DMS79 (cell line): ENCODE data around the gene RTP5.
"Not testable (repeated sequence)": the region's sequence is repeated elsewhere in the genome, so short reads cannot be mapped to it uniquely, and the experiment has no call there.

Experiments
- DNase-seq: peaks from one replicate; lab custom pipeline; 2025; lab: John Stamatoyannopoulos, UW

RTP5 gene

GRCh38 chr2:241902357-241902991, 32.9 kb downstream of the RTP5 start:
- no peak for DNase-seq

GRCh38 chr2:241903121-241904010, 33.8 kb downstream of the RTP5 start:
- DNase-seq = no peak

GRCh38 chr2:241904011-241904718, 34.6 kb downstream of the RTP5 start:
- DNase-seq = no peak

GRCh38 chr2:241904791-241905710, 35.5 kb downstream of the RTP5 start:
- no peak for DNase-seq

- no peak for DNase-seq
These were observed 36.3 kb downstream of the RTP5 start for GRCh38 chr2:241905716-241906377.

- not testable (repeated sequence) for DNase-seq
These were observed 36.8 kb downstream of the RTP5 start for GRCh38 chr2:241906378-241906770.

- DNase-seq = no peak
These were observed 37.5 kb downstream of the RTP5 start for GRCh38 chr2:241906826-241907570.

GRCh38 chr2:241907831-241908230, 38.3 kb downstream of the RTP5 start:
- not testable (repeated sequence) for DNase-seq

GRCh38 chr2:241908686-241909420, 39.3 kb downstream of the RTP5 start:
- no peak for DNase-seq

GRCh38 chr2:241909769-241910168, 40.2 kb downstream of the RTP5 start:
- DNase-seq = no peak

- no peak for DNase-seq
These were observed 41.3 kb downstream of the RTP5 start for GRCh38 chr2:241910604-241911520.

- no peak for DNase-seq
These were observed 42.0 kb downstream of the RTP5 start for GRCh38 chr2:241911551-241911950.

GRCh38 chr2:241912021-241912555, 42.6 kb downstream of the RTP5 start:
- no peak for DNase-seq

- no peak for DNase-seq
These were observed 44.2 kb downstream of the RTP5 start for GRCh38 chr2:241913703-241914102.

GRCh38 chr2:241914542-241914941, 45.0 kb downstream of the RTP5 start:
- DNase-seq = no peak

- not testable (repeated sequence) for DNase-seq
These were observed 52.1 kb downstream of the RTP5 start for GRCh38 chr2:241921631-241922030.

GRCh38 chr2:241922411-241922810, 52.9 kb downstream of the RTP5 start:
- no peak for DNase-seq
